MM.1S (cell line): Measurements from ENCODE around the gene FAN1.

Experiments used
- DNase-seq: peaks from one replicate; pipeline ENCODE4 v3.0.0-alpha.2; 2015
- H2AFZ ChIP-seq: fragments of 300-600 bp; sonication (generic); 2 replicates; pipeline ENCODE4 v1.6.0; 2016; ENCODE audit warnings: antibody characterized with exemption, low read length
- H3F3A ChIP-seq: fragments of 300-600 bp; sonication (generic); 2 replicates; pipeline ENCODE4 v1.6.1; 2016; ENCODE audit warnings: mild to moderate bottlenecking, antibody characterized with exemption, low read length, moderate library complexity, mixed read lengths; ENCODE audit not compliant: insufficient read depth
- H3K27ac ChIP-seq: fragments of 300-600 bp; sonication (generic); 2 replicates; pipeline ENCODE4 v1.5.1; 2016; ENCODE audit warnings: mild to moderate bottlenecking, low read length
- H3K27me3 ChIP-seq: fragments of 300-600 bp; sonication (generic); replicated peaks from 2 replicates; pipeline ENCODE4 v1.6.0; 2016; ENCODE audit warnings: low read length; ENCODE audit not compliant: insufficient read depth
- H3K36me3 ChIP-seq: fragments of 300-600 bp; sonication (generic); replicated peaks from 2 replicates; pipeline ENCODE4 v1.6.1; 2016; ENCODE audit warnings: mild to moderate bottlenecking, low read length, mixed read lengths; ENCODE audit not compliant: insufficient read depth
- H3K4me1 ChIP-seq: fragments of 300-600 bp; sonication (generic); 2 replicates; pipeline ENCODE4 v1.6.1; 2016; ENCODE audit warnings: low read length, mixed read lengths
- H3K4me2 ChIP-seq: fragments of 300-600 bp; sonication (generic); 2 replicates; pipeline ENCODE4 v1.6.0; 2016; ENCODE audit warnings: low read depth, low read length
- H3K4me3 ChIP-seq: fragments of 300-600 bp; sonication (generic); 2 replicates; pipeline ENCODE4 v1.5.1; 2016; ENCODE audit warnings: low read length, mixed read lengths
- H3K79me2 ChIP-seq: fragments of 300-600 bp; sonication (generic); 2 replicates; pipeline ENCODE4 v1.6.1; 2016; ENCODE audit warnings: mixed run types, low read length, mixed read lengths
- H3K9ac ChIP-seq: fragments of 300-600 bp; sonication (generic); 2 replicates; pipeline ENCODE4 v1.6.1; 2016; ENCODE audit warnings: low read length, mixed read lengths
- H3K9me2 ChIP-seq: fragments of 300-600 bp; sonication (generic); replicated peaks from 2 replicates; pipeline ENCODE4 v1.6.1; 2016; ENCODE audit warnings: mild to moderate bottlenecking, low read length, mixed read lengths; ENCODE audit not compliant: insufficient read depth
- H3K9me3 ChIP-seq: fragments of 300-600 bp; sonication (generic); replicated peaks from 2 replicates; pipeline ENCODE4 v1.6.1; 2016; ENCODE audit warnings: mild to moderate bottlenecking, low read length, mixed read lengths; ENCODE audit not compliant: insufficient read depth
- H4K20me1 ChIP-seq: fragments of 300-600 bp; sonication (generic); 2 replicates; pipeline ENCODE4 v1.6.1; 2016; ENCODE audit warnings: mild to moderate bottlenecking, low read length, moderate library complexity, mixed read lengths; ENCODE audit not compliant: insufficient read depth
- CTCF ChIP-seq: fragments of 300-600 bp; sonication (generic); IDR thresholded peaks from 2 replicates; pipeline ENCODE4 v1.5.1; 2016; ENCODE audit warnings: antibody characterized with exemption, low read length, mixed read lengths
- EZH2 ChIP-seq: fragments of 300-600 bp; sonication (generic); optimal IDR thresholded peaks from 2 replicates; pipeline ENCODE3; 2017; ENCODE audit warnings: low read depth, mild to moderate bottlenecking, antibody characterized with exemption, low read length, mixed read lengths
- EZH2phosphoT487 ChIP-seq: fragments of 300-600 bp; sonication (generic); IDR thresholded peaks from 2 replicates; pipeline ENCODE4 v1.6.1; 2018; ENCODE audit warnings: antibody characterized with exemption, low read length

Gene FAN1

GRCh38 chr15:30929982-30930381 is 26.3 kb downstream of the FAN1 start:
- Histone ChIP-seq H3K27ac (no peak overlapping the region), H3K9me3 (no peaks in the 10 kb centered on the region), H3K9ac (no peak overlapping the region), H3K36me3 (no peaks in the 10 kb centered on the region; the same call in 1 of the 2 replicates), H3K27me3 (no peaks in the 10 kb centered on the region), H3K4me3 (no peak overlapping the region), H3F3A (peaks cover 3% of the 10 kb centered on the region; the same call in 1 of the 2 replicates), H3K9me2 (no peaks in the 10 kb centered on the region), H2AFZ (no peak overlapping the region), H3K4me1 (no peaks in the 10 kb centered on the region), H3K4me2 (no peak overlapping the region), H4K20me1 (no peaks in the 10 kb centered on the region), H3K79me2 (no peaks in the 10 kb centered on the region)
- TF ChIP-seq EZH2phosphoT487: no peak
- TF ChIP-seq EZH2: no peak
- TF ChIP-seq CTCF: no peak
- DNase-seq: no peak

- Histone ChIP-seq H3F3A (peaks cover 3% of the 10 kb centered on the region; the same call in 1 of the 2 replicates), H3K27me3 (no peaks in the 10 kb centered on the region), H3K4me2 (no peak overlapping the region), H3K79me2 (no peaks in the 10 kb centered on the region), H3K27ac (no peak overlapping the region), H3K4me1 (no peaks in the 10 kb centered on the region), H3K36me3 (no peaks in the 10 kb centered on the region; the same call in 1 of the 2 replicates), H3K9ac (no peak overlapping the region), H4K20me1 (no peaks in the 10 kb centered on the region), H3K4me3 (no peak overlapping the region), H2AFZ (no peak overlapping the region), H3K9me3 (no peaks in the 10 kb centered on the region), H3K9me2 (no peaks in the 10 kb centered on the region)
- TF ChIP-seq EZH2: no peak
- no peak for TF ChIP-seq EZH2phosphoT487
- no peak for TF ChIP-seq CTCF
- DNase-seq: no peak
These were observed 26.7 kb downstream of the FAN1 start for GRCh38 chr15:30930422-30930821.

- Histone ChIP-seq H3K9me3 (no peaks in the 10 kb centered on the region), H3K9ac (no peak overlapping the region), H3K4me2 (no peak overlapping the region), H3K4me1 (no peaks in the 10 kb centered on the region), H3K9me2 (no peaks in the 10 kb centered on the region), H4K20me1 (no peaks in the 10 kb centered on the region), H3K79me2 (no peaks in the 10 kb centered on the region), H3K4me3 (no peak overlapping the region), H3K36me3 (peaks cover 4% of the 10 kb centered on the region; the same call in 1 of the 2 replicates), H3K27me3 (no peaks in the 10 kb centered on the region), H3F3A (peaks cover 8% of the 10 kb centered on the region; the same call in 1 of the 2 replicates), H3K27ac (no peak overlapping the region), H2AFZ (no peak overlapping the region)
- no peak for DNase-seq
- TF ChIP-seq EZH2: no peak
These were observed 29.6 kb downstream of the FAN1 start for GRCh38 chr15:30933293-30933692.

GRCh38 chr15:30939161-30939560 is 35.4 kb downstream of the FAN1 start:
- Histone ChIP-seq H3K9me2 (no peaks in the 10 kb centered on the region), H3K36me3 (peaks cover 23% of the 10 kb centered on the region), H3K27me3 (no peaks in the 10 kb centered on the region), H3K4me2 (no peak overlapping the region), H3F3A (peaks cover 12% of the 10 kb centered on the region), H4K20me1 (no peaks in the 10 kb centered on the region), H3K4me1 (no peaks in the 10 kb centered on the region), H3K9me3 (no peaks in the 10 kb centered on the region), H3K9ac (no peak overlapping the region), H3K4me3 (no peak overlapping the region), H2AFZ (no peak overlapping the region), H3K79me2 (0 out of 2 replicates have a peak, but pooled peaks cover 12% of the 10 kb centered on the region), H3K27ac (no peak overlapping the region)
- no peak for TF ChIP-seq EZH2
- no peak for TF ChIP-seq CTCF
- TF ChIP-seq EZH2phosphoT487: no peak
- DNase-seq: no peak
